Large intestine (tissue), 3 donors: ENCODE data around the gene FAM13A. TPM values are rescaled to one million over a fixed set of nuclear protein-coding genes. Genes with fewer than 3 reads are reported as not detected.
"Not testable (repeated sequence)": the region's sequence is repeated elsewhere in the genome, so short reads cannot be mapped to it uniquely, and the experiment has no call there.

Source experiments
- DNase-seq, 2 donors: peaks; one replicate each; pipeline versions ENCODE4 v3.0.0 to v3.0.0-alpha.2; 2013
- H3K27ac ChIP-seq: one replicate; pipeline ENCODE4 v1.5.1; 2013; ENCODE audit warnings: low read length
- H3K27me3 ChIP-seq: 2 replicates; pipeline ENCODE4 v1.6.1; 2013; ENCODE audit warnings: low read length; ENCODE audit not compliant: control insufficient read depth, insufficient read depth
- H3K36me3 ChIP-seq: 2 replicates; pipeline ENCODE4 v1.6.1; 2013; ENCODE audit warnings: low read length; ENCODE audit not compliant: control insufficient read depth, insufficient read depth
- H3K4me1 ChIP-seq: one replicate; pipeline ENCODE4 v1.6.1; 2013; ENCODE audit warnings: low read length; ENCODE audit not compliant: control insufficient read depth, insufficient read depth
- H3K4me3 ChIP-seq: one replicate; pipeline ENCODE4 v1.5.1; 2013; ENCODE audit warnings: low read length
- H3K9me3 ChIP-seq: one replicate; pipeline ENCODE4 v1.6.1; 2013; ENCODE audit warnings: mild to moderate bottlenecking, low read depth, low read length, moderate library complexity; ENCODE audit not compliant: control insufficient read depth
- WGBS: methylation state at CpG from one replicate; pipeline ENCODE4 v1.1.5; 2013; ENCODE audit warnings: low lambda C conversion rate; ENCODE audit not compliant: insufficient coverage; 5-methylcytosine and 5-hydroxymethylcytosine counted together
- polyA plus RNA-seq: library from polyadenylated mRNA; unstranded; fragments of 120-200 nt; gene quantifications from one replicate; pipeline ENCODE4 v1.2.1, GENCODE V29; 2013

FAM13A gene
- polyA plus RNA-seq, 1 donor: 151 TPM

DNA sequence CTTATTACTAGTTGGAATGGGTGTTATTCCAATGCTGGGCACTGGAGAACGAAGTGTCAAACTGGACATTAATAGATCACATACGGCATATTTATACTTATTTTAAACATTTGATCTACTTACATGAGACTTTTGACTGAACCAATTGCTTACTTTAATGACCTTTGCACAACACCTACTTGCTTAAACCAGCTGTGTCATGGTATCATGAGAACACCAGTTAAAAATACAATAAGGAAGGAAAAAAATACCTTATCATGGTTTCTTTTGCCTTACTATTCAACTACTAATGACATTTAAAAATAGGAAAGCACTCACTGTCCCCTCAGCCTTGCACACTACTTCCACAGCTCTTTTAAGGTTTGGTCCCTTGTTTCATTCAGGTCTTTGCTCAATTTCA lies 146.9 kb downstream of the FAM13A start:
- Histone ChIP-seq H3K4me3 (no peak overlapping the region), H3K27me3 (no peaks in the 10 kb centered on the region), H3K4me1 (no peaks in the 10 kb centered on the region), H3K36me3 (peaks cover 3% of the 10 kb centered on the region), H3K27ac (no peak overlapping the region), H3K9me3 (no peaks in the 10 kb centered on the region)
- peak; percentile 27 to 54 for DNase-seq
- WGBS: 100% methylated on average over 1 of the region's 2 CpGs

GRCh38 chr4:88908521-88908920 lies 148.5 kb downstream of the FAM13A start:
- Histone ChIP-seq H3K4me3 (no peak overlapping the region), H3K27me3 (no peaks in the 10 kb centered on the region), H3K4me1 (no peaks in the 10 kb centered on the region), H3K27ac (no peak overlapping the region), H3K9me3 (no peaks in the 10 kb centered on the region), H3K36me3 (peaks cover 3% of the 10 kb centered on the region)
- WGBS: no CpG with 5 or more reads among the region's 3 CpGs
- no peak for DNase-seq

GRCh38 chr4:88908003-88908402 lies 149.0 kb downstream of the FAM13A start:
- Histone ChIP-seq H3K4me3 (no peak overlapping the region), H3K9me3 (no peaks in the 10 kb centered on the region), H3K27ac (no peak overlapping the region), H3K4me1 (no peaks in the 10 kb centered on the region), H3K36me3 (peaks cover 3% of the 10 kb centered on the region), H3K27me3 (no peaks in the 10 kb centered on the region)
- WGBS: no CpG with 5 or more reads among the region's 1 CpG
- no peak for DNase-seq

GRCh38 chr4:88907478-88907877 lies 149.5 kb downstream of the FAM13A start:
- WGBS: no CpG with 5 or more reads among the region's 5 CpGs
- Histone ChIP-seq H3K4me1 (no peaks in the 10 kb centered on the region), H3K27ac (no peak overlapping the region), H3K9me3 (no peaks in the 10 kb centered on the region), H3K36me3 (peaks cover 3% of the 10 kb centered on the region), H3K4me3 (no peak overlapping the region), H3K27me3 (no peaks in the 10 kb centered on the region)
- DNase-seq: no peak

DNA sequence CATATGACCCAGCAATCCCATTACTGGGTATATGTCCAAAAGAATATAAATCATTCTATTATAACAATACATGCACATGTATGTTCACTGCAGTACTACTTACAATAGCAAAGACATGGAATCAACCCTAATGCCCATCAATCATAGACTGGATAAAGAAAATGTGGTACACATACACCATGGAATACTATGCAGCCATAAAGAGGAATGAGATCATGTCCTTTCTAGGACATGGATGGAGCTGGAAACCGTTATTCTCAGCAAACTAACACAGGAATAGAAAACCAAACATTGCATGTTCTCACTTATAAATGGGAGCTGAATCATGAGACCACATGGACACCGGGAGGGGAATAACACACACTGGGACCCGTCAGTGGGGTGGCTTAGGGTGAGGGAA lies 152.7 kb downstream of the FAM13A start:
- not testable (repeated sequence) for H3K27me3 ChIP-seq, H3K4me1 ChIP-seq, H3K36me3 ChIP-seq, H3K9me3 ChIP-seq, H3K4me3 ChIP-seq, DNase-seq, H3K27ac ChIP-seq
- WGBS: no CpG with 5 or more reads among the region's 3 CpGs

- no peak overlapping the region for H3K27ac ChIP-seq
- no peaks in the 10 kb centered on the region for H3K9me3 ChIP-seq
- no CpG with 5 or more reads among the region's 2 CpGs for WGBS
- H3K4me1 ChIP-seq: no peaks in the 10 kb centered on the region
- no peak overlapping the region for H3K4me3 ChIP-seq
- no peak for DNase-seq
- no peaks in the 10 kb centered on the region for H3K27me3 ChIP-seq
- peaks cover 1% of the 10 kb centered on the region for H3K36me3 ChIP-seq
These were observed 156.6 kb downstream of the FAM13A start for GRCh38 chr4:88900432-88900831.

GRCh38 chr4:88897752-88898151 lies 159.2 kb downstream of the FAM13A start:
- H3K27me3 ChIP-seq: no peaks in the 10 kb centered on the region
- H3K9me3 ChIP-seq: no peaks in the 10 kb centered on the region
- DNase-seq: no peak
- H3K4me3 ChIP-seq: no peak overlapping the region
- H3K4me1 ChIP-seq: no peaks in the 10 kb centered on the region
- no peak overlapping the region for H3K27ac ChIP-seq
- H3K36me3 ChIP-seq: no peaks in the 10 kb centered on the region

DNA sequence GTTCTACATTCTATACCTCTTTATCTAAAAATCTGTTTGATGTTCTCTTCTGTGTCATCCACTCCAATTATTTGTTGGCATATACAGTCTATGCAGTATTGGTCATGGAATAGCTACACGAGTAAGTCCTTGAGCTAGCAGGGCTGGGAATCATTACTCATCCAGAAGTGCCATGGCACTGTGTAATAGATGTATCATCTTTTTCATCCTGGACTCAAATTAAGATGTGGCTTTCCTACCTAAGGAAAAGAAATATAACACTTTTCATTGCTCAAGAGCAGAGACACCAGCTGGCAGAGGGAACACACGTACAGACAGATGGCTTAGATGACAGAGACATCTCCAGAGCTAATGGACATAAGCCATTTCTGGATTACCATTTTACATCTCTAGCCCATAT lies 159.8 kb downstream of the FAM13A start:
- DNase-seq: no peak
- no peak overlapping the region for H3K4me3 ChIP-seq
- no peaks in the 10 kb centered on the region for H3K36me3 ChIP-seq
- H3K27ac ChIP-seq: no peak overlapping the region
- no CpG with 5 or more reads among the region's 2 CpGs for WGBS
- H3K4me1 ChIP-seq: no peaks in the 10 kb centered on the region
- H3K27me3 ChIP-seq: no peaks in the 10 kb centered on the region
- H3K9me3 ChIP-seq: no peaks in the 10 kb centered on the region

DNA sequence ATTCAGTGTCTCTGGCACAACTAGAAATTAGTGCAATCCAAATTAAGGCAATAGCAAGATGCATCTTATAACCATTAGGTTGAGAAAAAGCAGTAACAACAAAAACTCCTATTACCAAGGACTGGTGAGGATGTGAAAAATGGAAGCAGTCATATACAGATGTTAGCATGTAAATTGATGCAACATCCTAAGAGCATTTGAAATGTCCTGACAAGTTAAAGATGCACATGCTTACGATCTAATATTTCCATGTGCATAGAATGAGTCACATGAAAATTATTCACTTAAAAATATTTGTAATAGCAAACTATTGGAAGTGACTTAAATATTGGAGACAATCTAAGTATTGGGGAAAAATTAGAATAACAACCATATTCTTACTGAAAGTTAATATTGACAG lies 163.0 kb downstream of the FAM13A start:
- Histone ChIP-seq H3K27ac (no peak overlapping the region), H3K9me3 (no peaks in the 10 kb centered on the region), H3K4me1 (peaks cover 3% of the 10 kb centered on the region), H3K36me3 (no peaks in the 10 kb centered on the region), H3K4me3 (no peak overlapping the region), H3K27me3 (no peaks in the 10 kb centered on the region)
- DNase-seq: no peak
- no CpG with 5 or more reads among the region's 1 CpG for WGBS

GRCh38 chr4:88892646-88893045 lies 164.3 kb downstream of the FAM13A start:
- Histone ChIP-seq H3K4me1 (peaks cover 3% of the 10 kb centered on the region), H3K27ac (no peak overlapping the region), H3K4me3 (no peak overlapping the region), H3K9me3 (no peaks in the 10 kb centered on the region), H3K36me3 (no peaks in the 10 kb centered on the region), H3K27me3 (no peaks in the 10 kb centered on the region)
- no peak for DNase-seq
- WGBS: no CpG with 5 or more reads among the region's 1 CpG

DNA sequence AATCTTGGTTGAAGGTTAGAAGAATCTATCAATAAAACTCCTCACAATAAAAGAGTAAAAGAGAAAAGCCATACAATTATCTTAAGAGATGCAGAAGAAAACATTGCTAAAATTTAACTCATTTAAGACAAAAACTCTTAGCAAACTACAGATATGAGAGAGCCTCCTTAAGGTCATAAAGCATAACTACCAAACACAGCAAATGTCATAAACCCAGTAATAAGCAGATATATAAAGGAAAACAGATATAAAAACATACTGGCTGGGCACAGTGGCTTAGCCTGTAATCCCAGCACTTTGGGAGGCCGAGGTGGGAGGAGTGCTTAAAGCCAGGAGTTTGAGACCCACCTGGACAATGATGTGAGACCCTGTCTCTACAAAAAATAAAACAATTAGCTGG lies 165.3 kb downstream of the FAM13A start:
- Histone ChIP-seq H3K9me3 (no peaks in the 10 kb centered on the region), H3K4me3 (no peak overlapping the region), H3K27ac (no peak overlapping the region), H3K36me3 (no peaks in the 10 kb centered on the region), H3K27me3 (no peaks in the 10 kb centered on the region), H3K4me1 (peaks cover 3% of the 10 kb centered on the region)
- peak in 1 of 2 donors; percentile 30 for DNase-seq
- no CpG with 5 or more reads among the region's 1 CpG for WGBS
